A673 (cell line): Measurements from ENCODE around the gene CTNNA3. TPM values are rescaled to one million over a fixed set of nuclear protein-coding genes. Genes with fewer than 3 reads are reported as not detected.

Experiments used
- BruUV-seq: library from RNA; stranded (reverse); fragments of 400-500 nt; replicated peaks from 2 replicates; lab custom pipeline; 2021; lab: Mats Ljungman, UMichigan
- CTCF ChIA-PET: fragments of 300-600 bp; sonication (Branson Sonifier 250); formaldehyde crosslinking; loops from one replicate; lab custom pipeline; 2022; ENCODE audit warnings: antibody characterized with exemption; lab: Charles Lee
- POLR2A ChIA-PET: fragments of 300-600 bp; sonication (Branson Sonifier 250); formaldehyde crosslinking; loops from one replicate; lab custom pipeline; 2022; ENCODE audit warnings: antibody characterized with exemption; ENCODE audit not compliant: low non-redundant PET; lab: Charles Lee
- DNase-seq: peaks from one replicate; pipeline ENCODE4 v3.0.0-alpha.2; 2015; ENCODE audit warnings: low spot score
- H3K27ac ChIP-seq: fragments of 200-600 bp; sonication (generic); 2 replicates; pipeline ENCODE4 v1.5.1; 2016; ENCODE audit warnings: mixed run types, low read depth, mild to moderate bottlenecking, mixed read lengths, antibody characterized with exemption, low read length; ENCODE audit not compliant: poor library complexity, severe bottlenecking
- H3K27me3 ChIP-seq: fragments of 200-600 bp; sonication (generic); replicated peaks from 2 replicates; pipeline ENCODE4 v1.6.1; 2017; ENCODE audit warnings: mixed run types, low read depth, mild to moderate bottlenecking, mixed read lengths, antibody characterized with exemption, low read length; ENCODE audit not compliant: insufficient read depth, poor library complexity
- H3K36me3 ChIP-seq: fragments of 200-600 bp; sonication (generic); 2 replicates; pipeline ENCODE4 v1.6.1; 2016; ENCODE audit warnings: mixed run types, mild to moderate bottlenecking, mixed read lengths, antibody characterized with exemption, low read length; ENCODE audit not compliant: insufficient read depth, poor library complexity, severe bottlenecking
- H3K4me1 ChIP-seq: fragments of 200-600 bp; sonication (generic); 2 replicates; pipeline ENCODE4 v1.6.1; 2017; ENCODE audit warnings: mixed run types, mild to moderate bottlenecking, mixed read lengths, antibody characterized with exemption, low read length; ENCODE audit not compliant: insufficient read depth, poor library complexity, severe bottlenecking
- H3K4me3 ChIP-seq: fragments of 200-600 bp; sonication (generic); 2 replicates; pipeline ENCODE4 v1.5.1; 2016; ENCODE audit warnings: low read depth, mixed run types, mild to moderate bottlenecking, mixed read lengths, low read length; ENCODE audit not compliant: poor library complexity, severe bottlenecking
- H3K9me3 ChIP-seq: fragments of 200-600 bp; sonication (generic); 2 replicates; pipeline ENCODE4 v1.6.1; 2016; ENCODE audit warnings: mixed run types, low read depth, mild to moderate bottlenecking, mixed read lengths, antibody characterized with exemption, low read length; ENCODE audit not compliant: poor library complexity, severe bottlenecking
- CTCF ChIP-seq: fragments of 300-800, 200-600 bp; sonication (generic); conservative IDR thresholded peaks from 2 replicates; pipeline ENCODE4 v1.5.1; 2017; ENCODE audit warnings: low read depth, mild to moderate bottlenecking, antibody characterized with exemption, low read length, moderate library complexity, mixed read lengths
- EZH2 ChIP-seq: fragments of 200-600 bp; sonication (generic); IDR thresholded peaks from 2 replicates; pipeline ENCODE4 v1.6.1; 2017; ENCODE audit warnings: borderline replicate concordance, low read depth, mild to moderate bottlenecking, mixed read lengths, antibody characterized with exemption, low read length; ENCODE audit not compliant: poor library complexity, severe bottlenecking
- intact Hi-C: fragments of 100-400 bp; cut with micrococcal nuclease; formaldehyde crosslinking; loops from one replicate; pipeline ENCODE4 v1.10.0; 2022; ENCODE audit not compliant: unreplicated experiment
- total RNA-seq: library from RNA; stranded (reverse); gene quantifications from 2 replicates; pipeline ENCODE4 v1.2.3, GENCODE V29; 2021

The CTNNA3 gene
- total RNA-seq, 1 experiment from 2014 or later, result not detected

- no peak for DNase-seq
- POLR2A ChIA-PET, result no interaction called here
- H3K27me3 ChIP-seq, result no peaks in the 10 kb centered on the region
- no peaks in the 10 kb centered on the region for H3K9me3 ChIP-seq
- no peak overlapping the region for H3K4me3 ChIP-seq
- no TSS peak for BruUV-seq
- no peaks in the 10 kb centered on the region for H3K36me3 ChIP-seq
- CTCF ChIA-PET, result no interaction called here
- TF ChIP-seq CTCF, result no peak
- no peak for TF ChIP-seq EZH2
- intact Hi-C loops, result no loop called here
- no peak overlapping the region for H3K27ac ChIP-seq
- no peaks in the 10 kb centered on the region for H3K4me1 ChIP-seq
Observed at GRCh38 chr10:67282871-67283270, 413.1 kb downstream of the CTNNA3 start.

GRCh38 chr10:67280405-67280804 lies 415.6 kb downstream of the CTNNA3 start:
- Histone ChIP-seq H3K27ac (no peak overlapping the region), H3K4me3 (no peak overlapping the region)
- no TSS peak for BruUV-seq

GRCh38 chr10:67277402-67277801 lies 418.6 kb downstream of the CTNNA3 start:
- Histone ChIP-seq H3K9me3 (no peaks in the 10 kb centered on the region), H3K27ac (no peak overlapping the region), H3K27me3 (peaks cover 7% of the 10 kb centered on the region), H3K4me3 (no peak overlapping the region), H3K4me1 (no peaks in the 10 kb centered on the region), H3K36me3 (no peaks in the 10 kb centered on the region)
- ChIA-PET POLR2A (no interaction called here), CTCF (no interaction called here)
- no TSS peak for BruUV-seq
- TF ChIP-seq CTCF (no peak), EZH2 (no peak)
- DNase-seq, result no peak
- intact Hi-C loops, result no loop called here

More at GRCh38 chr10:67280405-67280804, 415.6 kb downstream of the CTNNA3 start:
- ChIA-PET POLR2A (no interaction called here), CTCF (no interaction called here)
- H3K27me3 ChIP-seq, result no peaks in the 10 kb centered on the region
- H3K4me1 ChIP-seq, result no peaks in the 10 kb centered on the region
- DNase-seq, result no peak
- no peaks in the 10 kb centered on the region for H3K9me3 ChIP-seq
- intact Hi-C loops, result no loop called here
- TF ChIP-seq CTCF (no peak), EZH2 (no peak)
- H3K36me3 ChIP-seq, result no peaks in the 10 kb centered on the region
